ENCODE measurements around the gene EXOC5.

EXOC5 gene

DNA sequence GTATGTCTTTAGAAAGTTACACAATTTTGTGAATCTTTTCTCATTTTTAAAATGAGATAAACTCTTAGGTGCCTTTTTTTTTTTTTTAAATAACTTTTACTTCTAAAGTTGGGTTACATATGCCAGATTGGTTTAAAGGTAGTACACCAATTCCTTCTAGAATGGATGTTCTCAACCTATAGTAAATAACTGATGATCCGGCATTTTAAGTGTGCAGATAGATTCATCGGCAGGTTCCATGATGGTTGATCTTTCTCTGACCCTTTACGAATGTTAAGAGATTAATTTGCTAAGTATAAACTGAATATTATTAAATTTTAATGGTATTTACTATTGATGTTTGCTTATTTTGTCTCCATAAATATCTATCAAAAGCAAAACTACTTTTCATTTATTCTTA lies 8.4 kb upstream of the EXOC5 start:
- TF ChIP-seq, protein P1, sequence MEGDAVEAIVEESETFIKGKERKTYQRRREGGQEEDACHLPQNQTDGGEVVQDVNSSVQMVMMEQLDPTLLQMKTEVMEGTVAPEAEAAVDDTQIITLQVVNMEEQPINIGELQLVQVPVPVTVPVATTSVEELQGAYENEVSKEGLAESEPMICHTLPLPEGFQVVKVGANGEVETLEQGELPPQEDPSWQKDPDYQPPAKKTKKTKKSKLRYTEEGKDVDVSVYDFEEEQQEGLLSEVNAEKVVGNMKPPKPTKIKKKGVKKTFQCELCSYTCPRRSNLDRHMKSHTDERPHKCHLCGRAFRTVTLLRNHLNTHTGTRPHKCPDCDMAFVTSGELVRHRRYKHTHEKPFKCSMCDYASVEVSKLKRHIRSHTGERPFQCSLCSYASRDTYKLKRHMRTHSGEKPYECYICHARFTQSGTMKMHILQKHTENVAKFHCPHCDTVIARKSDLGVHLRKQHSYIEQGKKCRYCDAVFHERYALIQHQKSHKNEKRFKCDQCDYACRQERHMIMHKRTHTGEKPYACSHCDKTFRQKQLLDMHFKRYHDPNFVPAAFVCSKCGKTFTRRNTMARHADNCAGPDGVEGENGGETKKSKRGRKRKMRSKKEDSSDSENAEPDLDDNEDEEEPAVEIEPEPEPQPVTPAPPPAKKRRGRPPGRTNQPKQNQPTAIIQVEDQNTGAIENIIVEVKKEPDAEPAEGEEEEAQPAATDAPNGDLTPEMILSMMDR (IDR thresholded peaks at IDR 0.05; ENCODE audit: control extremely low read depth, extremely low read depth, low read depth, missing control alignments): no peak
- ChIA-PET CTCF (interaction anchor here (1.1 kb wide), 1 partner anchor 8 kb away, joined by 3 read pairs; no protein-coding TSS in a partner anchor), POLR2A (no interaction called here)
- DNase-seq (ENCODE audit: extremely low spot score): no peak

GRCh38 chr14:57275023-57275664 lies 6.4 kb upstream of the EXOC5 start:
- ChIA-PET POLR2A (no interaction called here), CTCF (interaction anchor here (0.7 kb wide), 1 partner anchor 14 kb away, joined by 3 read pairs; no protein-coding TSS in a partner anchor)
- TF ChIP-seq, protein P1 (IDR thresholded peaks at IDR 0.05; ENCODE audit: control extremely low read depth, extremely low read depth, low read depth, missing control alignments): no peak
- no peak for DNase-seq (ENCODE audit: extremely low spot score)

DNA sequence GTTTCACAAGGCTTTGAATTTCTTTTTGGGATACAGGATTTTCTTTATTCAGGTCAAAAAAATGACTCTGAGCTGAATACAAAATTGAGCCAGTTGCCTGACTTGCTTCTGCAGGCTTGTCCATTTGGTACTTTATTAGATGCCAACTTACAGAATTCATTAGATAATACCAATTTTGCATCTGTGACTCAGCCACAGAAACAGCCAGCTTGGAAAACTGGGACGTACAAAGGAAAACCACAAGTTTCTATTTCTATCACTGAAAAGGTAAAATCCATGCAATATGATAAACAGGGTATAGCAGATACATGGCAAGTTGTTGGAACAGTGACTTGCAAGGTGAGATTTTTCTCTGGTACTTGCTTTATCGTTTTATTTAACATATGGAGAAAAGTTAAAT lies 5.8 kb upstream of the EXOC5 start:
- TF ChIP-seq, protein P1 (IDR thresholded peaks at IDR 0.05; ENCODE audit: control extremely low read depth, extremely low read depth, low read depth, missing control alignments): no peak
- CTCF ChIA-PET: interaction anchor here (0.7 kb wide), 1 partner anchor 15 kb away, joined by 3 read pairs; no protein-coding TSS in a partner anchor
- DNase-seq (ENCODE audit: extremely low spot score): no peak

DNA sequence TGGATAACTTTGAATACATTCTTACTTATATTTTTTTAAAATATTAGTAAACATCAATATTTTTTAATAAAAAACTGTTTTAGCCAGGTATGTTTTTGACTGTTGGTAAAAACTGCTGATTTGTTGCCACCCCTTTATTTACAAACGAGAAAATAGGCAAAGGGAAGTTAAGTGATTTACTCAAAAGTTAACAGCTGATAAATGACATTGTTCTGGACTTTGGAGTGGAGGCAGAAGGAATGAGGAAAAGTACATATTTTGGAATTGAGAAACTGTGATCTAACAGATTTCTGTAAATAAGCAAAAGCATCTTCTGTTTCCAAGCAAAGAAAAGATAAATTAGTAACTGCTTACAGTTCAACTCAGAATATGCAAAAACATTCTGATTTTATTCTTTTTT lies 4.5 kb upstream of the EXOC5 start:
- TF ChIP-seq, protein P1 (IDR thresholded peaks at IDR 0.05; ENCODE audit: control extremely low read depth, extremely low read depth, low read depth, missing control alignments): no peak
- DNase-seq (ENCODE audit: extremely low spot score): no peak
- ChIA-PET POLR2A (no interaction called here), CTCF (no interaction called here)

More for the DNA sequence above, 5.8 kb upstream of the EXOC5 start:
- POLR2A ChIA-PET: no interaction called here

DNA sequence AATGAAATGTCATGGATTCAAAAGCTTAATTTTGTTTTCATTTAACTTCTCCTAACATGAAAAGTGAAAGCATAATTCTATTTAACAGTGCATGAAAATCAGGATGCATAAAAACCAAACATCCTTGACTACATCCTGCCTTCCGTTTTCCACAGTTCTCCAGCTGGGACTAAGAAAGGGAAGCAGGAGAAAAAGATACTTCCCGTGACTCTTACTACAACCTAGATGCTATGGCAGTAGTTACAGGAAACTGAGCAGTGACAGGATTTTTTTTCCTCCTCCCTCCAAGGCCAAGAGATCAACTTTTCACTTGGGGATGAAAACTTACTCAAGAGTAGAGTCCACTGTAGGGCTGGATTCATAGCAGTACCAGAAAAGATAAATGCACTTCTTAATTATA lies 2.6 kb downstream of the EXOC5 start:
- POLR2A ChIA-PET: no interaction called here
- CTCF ChIA-PET: no interaction called here
- no peak for DNase-seq (ENCODE audit: extremely low spot score)
- TF ChIP-seq, protein P1 (IDR thresholded peaks at IDR 0.05; ENCODE audit: control extremely low read depth, extremely low read depth, low read depth, missing control alignments): no peak

- TF ChIP-seq, protein P1 (IDR thresholded peaks at IDR 0.05; ENCODE audit: control extremely low read depth, extremely low read depth, low read depth, missing control alignments): no peak
- DNase-seq (ENCODE audit: extremely low spot score): no peak
- POLR2A ChIA-PET: no interaction called here
- CTCF ChIA-PET: no interaction called here
Observed at GRCh38 chr14:57262117-57262516, 6.6 kb downstream of the EXOC5 start.

Measured in GM10248 (cell line).